Tongue (tissue), 2 donors: Measurements from ENCODE around the gene RUNX1. TPM values are rescaled to one million over a fixed set of nuclear protein-coding genes. Genes with fewer than 3 reads are reported as not detected.

Experiments
- DNase-seq: peaks from one replicate; pipeline ENCODE4 v3.0.0-alpha.2; 2015
- total RNA-seq: library from RNA; depleted of rRNA; stranded (reverse); fragments of >200 nt; gene quantifications from one replicate; pipeline ENCODE4 v1.2.3, GENCODE V29; 2014

The RUNX1 gene
- total RNA-seq, 1 donor from 2014 or later: 12.6 TPM

DNA sequence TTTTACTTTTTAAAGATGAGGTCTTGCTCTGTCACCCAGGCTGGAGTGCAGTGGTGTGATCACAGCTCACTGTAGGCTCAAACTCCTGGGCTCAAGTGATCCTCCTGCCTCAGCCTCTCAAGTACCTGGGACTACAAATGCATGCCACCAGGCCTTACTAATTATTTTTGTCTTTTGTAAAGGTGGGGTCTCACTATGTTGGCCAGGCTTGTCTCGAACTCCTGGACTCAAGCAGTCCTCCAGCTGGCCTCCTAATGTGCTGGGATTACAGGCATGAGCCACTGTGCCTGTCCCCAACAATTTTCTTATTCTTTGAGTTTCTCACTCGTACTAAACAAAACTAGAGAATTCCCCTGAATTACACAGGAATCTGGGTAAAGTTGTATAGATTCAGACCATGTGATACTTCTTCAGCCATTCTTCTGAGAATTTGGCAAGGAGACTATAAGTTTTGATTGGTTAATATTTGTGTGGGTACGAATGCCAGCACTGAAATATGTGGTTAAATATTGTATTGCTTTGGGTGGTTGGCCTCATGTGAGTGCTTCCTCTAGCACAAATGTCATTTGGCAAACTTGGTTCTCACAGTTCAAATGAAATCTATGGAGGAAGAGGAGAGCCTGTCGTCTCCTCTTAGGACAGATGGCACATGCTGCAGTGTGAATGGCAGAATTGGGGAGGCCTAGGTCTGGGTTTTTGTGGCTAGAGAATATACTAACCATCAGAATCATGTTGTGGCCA lies 104.9 kb downstream of the RUNX1 start:
- no peak for DNase-seq

DNA sequence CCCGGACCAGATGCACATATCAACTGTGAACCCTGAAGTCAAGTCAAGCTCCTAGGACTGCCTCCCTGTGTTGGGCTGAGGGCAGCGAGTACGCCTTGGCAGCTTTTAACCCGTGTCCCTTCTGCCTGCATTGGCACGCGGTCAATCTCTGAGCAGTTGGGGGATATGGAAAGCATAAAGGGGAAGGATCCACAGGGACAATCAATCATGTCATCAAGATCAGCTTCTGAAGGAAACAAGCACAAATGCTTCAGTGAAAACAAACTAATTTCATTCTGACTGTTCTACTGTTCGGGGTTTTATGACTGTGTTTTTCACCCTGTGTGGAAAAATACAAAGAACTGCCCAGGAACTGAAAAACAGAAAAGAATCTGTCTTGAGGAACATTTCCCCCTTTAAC lies 106.2 kb downstream of the RUNX1 start:
- DNase-seq: no peak

DNA sequence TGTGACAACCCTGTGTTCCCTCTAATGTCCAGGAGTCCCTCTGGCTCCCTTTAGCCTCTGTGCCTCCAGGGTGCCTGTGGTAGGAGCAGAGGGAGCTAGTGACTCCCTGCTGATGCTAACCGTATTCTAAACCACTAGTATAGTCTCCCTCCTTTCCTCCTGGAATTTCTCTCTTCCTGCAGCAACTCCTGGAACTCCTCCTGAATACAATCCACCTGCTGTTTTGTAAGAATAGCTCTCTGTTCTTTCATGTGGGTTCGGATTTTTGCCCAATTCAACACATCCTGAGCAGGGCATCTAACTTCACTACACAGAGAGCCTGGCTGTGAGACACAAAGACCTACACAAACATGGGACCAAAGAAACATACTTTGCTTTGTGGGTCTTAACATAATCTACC lies 107.9 kb downstream of the RUNX1 start:
- no peak for DNase-seq

DNA sequence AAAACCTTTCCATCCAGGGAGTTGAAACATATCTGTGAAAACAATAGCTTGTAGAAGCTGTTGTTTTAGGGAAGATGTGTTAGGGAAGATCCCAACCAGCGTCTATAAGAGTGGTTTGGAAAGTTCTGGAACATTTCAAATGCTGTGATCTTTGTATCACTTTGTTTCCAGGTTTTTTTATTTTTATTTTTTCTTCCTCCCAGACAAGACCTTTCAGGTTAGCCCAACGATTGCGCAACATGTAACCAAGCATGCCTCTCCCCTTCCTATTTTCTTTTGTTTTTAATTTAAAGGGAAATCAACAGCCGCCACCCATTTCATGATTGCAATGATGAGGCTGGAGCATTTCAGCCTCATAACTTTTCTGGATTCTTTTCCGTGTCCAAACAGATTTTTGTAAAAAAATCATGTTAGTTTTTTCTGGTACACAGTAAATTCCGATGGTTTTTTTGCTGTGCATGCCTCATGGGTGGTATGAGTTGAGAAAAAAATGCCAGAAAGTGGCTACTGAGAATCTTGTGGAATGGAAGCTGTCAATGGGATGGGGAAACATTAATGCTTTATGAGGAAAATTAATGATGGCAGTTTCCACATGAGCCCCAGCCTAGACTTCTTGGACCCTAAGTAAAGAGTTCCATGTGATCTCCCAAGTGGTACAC lies 109.3 kb downstream of the RUNX1 start:
- no peak for DNase-seq

DNA sequence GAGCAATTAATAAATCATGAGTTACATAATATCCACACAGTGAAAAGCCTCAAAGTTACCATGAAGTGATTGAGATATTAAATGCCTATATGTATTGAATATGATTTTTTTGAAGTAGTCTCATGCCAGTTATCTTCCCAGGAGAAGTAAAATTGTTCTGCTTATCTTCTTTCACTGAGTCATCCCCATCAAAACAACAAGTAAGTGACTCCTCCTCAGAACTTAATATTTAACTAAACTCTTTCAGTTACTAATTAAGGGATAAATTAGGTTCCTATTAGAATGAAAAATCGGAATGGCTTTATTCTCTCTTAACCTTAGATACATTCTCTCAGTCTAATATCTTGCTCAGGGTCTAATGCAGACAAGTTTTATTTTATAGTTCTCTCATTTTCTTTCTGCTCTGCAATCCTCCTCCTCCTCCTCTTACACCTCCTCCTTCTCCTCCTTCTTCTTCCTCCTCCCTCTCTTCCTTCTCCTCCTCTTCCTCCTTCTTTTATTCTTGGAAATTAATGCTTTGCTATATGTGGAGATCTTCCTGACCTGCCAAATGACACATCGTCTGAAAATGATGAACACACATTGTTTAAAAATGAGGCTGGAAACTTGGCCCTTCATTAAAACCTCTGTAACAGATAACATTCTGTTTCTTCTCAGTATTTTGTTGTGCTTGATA lies 110.9 kb downstream of the RUNX1 start:
- no peak for DNase-seq

DNA sequence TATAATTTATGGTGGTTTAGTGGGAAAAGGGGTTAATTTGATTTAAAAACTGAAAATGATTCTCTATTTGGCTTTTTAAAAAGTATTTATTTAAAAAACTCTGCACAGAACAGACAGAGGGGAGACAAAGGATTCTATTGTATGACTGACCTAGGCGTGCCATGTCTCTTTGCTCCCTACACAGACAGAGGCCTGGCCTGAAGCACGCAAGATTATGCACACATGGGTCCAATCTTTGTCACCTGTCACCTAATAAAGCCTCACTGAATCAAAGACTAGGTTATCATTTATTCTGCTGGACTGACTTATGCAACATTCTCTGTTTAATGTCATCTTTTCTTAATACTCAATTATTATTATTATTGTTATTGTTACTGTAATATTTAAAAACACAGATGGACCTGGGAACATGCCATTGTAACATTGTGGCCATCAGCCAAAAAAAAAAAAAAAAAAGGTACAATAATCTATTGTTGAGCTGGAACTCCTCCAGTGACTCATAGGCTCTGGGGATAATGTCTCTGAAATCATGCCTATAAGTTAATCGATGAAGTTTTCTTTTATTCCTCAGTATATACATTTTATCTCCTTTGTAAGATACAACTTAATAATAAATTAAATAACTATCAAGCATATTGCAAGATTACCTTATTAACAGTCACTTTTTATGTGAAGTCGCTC lies 112.1 kb downstream of the RUNX1 start:
- DNase-seq: no peak

DNA sequence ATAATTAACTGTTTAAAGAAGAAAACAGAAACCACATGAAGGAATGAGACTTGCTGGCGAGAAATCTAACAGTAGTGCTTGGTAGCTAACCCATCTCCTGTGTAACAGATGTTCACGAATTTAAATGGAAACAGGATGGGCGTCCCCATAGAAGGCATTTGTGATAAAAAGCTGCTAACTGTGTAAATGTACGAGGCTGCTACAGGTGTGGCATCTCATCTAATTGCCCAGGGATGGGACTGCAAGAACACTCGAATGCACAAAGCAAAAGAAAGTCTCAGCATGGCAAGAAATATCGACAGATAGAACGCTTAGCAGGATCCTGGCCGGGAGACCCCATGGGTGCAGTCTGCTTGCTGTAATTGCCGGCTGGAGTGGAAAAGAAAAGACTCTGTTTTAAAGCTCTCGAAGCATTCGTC lies 112.7 kb downstream of the RUNX1 start:
- peak; percentile 57 for DNase-seq

DNA sequence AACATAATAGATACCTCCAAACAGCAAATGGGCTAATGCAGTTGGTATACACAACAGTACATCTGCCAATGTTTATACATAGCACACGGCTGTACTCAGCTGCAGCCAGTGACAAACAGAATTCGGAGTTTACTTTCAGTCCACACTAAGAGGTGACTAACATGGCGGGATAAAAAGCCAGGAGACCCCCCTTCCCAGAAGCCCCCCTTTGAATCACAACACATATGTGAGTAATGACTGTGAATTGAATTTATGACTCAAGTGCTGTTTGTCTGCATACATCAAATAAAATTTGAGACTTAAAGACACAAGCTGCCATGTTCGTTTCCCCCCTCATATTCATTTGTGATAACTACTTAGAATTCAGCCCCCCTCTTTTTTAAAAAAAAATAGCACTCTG lies 113.2 kb downstream of the RUNX1 start:
- no peak for DNase-seq

DNA sequence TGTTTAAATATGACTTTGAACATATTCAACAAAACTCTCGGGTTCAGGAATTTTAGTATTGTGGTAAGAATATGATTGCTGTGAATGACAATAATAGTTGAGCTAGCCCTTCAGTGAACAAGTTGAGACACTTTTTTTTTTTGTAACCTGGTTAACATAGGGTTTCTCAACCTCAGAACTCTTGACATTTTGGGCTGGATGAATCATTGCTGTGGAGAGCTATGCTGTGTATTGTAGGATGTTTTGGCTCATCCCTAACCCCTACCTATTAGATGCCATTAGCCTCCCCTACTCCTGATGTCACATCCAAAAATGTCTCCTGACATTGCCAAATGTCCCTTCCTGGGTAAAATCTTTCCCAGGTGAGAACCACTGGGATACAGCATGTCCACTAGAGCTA lies 113.7 kb downstream of the RUNX1 start:
- no peak for DNase-seq

DNA sequence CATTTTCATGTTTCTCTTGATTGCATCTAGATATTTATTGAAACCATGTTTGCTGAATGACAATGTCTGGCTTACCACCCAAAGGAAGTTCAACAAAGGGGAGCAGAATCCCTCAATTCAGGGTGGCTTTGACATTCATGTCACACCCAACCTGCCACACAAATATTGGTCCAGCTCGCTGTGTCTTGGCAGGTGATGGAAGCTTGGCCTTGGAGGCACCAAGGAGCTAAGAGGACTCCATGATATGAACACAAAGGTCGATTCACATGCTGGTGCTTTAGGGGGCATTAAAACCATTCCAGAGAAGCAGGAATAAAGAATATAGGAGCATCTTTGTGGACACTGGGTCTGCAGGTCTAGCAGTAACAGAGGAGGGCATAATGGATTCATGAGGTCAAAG lies 114.8 kb downstream of the RUNX1 start:
- DNase-seq: no peak

DNA sequence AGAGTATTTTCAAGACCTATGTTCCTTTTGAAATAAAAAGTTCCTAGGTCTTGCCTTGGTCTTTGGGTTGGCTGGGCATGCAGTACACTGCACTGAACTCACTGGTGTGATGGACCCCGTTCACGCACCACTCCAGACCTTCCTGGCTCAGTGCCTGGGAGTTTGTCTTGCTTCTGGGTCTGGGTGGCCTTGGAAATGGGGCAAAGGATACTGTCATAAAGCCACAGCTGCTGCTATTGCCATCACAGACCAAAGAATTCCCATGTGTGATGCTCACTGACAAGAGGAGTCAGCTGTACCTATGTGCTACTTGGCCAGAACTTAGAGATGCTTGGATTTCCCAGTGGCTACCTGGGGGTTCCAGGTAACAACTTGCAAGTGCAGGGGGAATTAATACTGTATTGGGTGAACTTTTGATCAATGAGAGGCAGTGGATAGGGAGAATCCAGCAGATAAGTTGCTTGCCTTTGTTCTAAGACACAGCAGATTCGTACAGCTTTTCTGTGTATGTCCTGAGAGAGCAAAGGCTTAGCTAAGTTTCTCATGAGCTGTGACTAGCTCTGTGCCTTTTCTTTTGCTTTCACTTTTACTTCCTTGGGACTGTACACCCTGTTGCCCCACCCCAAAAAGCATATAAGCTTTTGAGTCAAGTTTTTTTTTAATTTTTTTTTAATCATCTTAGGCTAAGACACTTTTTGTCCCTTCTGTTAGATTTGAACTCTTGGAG lies 115.3 kb downstream of the RUNX1 start:
- no peak for DNase-seq

DNA sequence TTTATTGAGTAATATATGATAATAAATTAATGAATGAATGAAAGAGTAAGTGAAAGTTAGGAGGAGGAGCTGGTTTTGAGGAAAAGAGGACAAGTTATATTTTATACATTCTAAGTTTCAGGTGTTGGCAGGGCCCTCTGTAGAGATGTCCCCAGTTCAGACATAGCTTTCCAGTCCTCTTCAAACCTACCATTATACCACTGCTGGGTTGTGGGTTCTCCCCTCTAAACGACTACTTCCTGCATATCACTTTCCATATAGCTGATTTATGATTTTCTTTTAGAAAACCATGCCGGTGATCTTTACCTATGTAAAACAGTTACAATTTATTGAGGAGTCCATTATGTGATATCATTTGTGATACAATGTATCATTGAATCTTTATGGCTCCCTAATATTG lies 116.9 kb downstream of the RUNX1 start:
- no peak for DNase-seq

DNA sequence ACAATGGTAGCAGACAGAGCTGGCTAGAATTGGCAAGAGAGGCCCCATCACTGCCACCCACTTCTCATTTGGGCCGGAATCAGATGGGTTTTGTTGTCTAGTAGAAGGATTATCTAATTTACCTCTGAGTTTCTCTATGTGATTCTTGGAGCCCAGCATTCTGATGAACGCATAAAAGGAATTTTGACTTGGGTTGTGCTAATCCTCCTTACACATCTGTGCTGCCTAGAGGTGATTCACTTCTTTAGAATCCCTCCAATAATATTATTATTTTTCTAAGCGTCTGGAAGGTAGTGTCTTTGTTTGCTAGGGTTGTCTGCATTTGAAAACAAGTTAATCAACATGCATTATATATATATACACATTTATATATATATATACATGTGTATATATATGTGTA lies 118.1 kb downstream of the RUNX1 start:
- no peak for DNase-seq

DNA sequence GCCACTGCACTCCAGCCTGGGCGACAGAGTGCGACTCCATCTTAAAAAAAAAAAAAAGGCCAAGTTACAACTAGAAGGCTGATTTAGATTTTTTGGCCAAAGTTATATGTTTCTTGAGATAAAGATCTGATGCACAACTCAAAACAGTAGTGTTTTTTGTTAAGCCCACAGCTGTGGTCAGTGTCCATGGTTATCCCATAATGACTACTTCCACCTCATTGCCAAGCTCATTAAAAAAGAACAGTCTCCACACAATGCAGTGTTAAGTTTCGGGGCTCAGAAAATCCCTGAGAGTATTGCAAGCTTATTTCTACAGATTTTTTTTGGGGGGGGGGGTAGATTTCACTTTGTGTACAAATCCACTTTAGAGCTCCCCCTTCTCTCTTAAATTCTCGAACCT lies 120.5 kb downstream of the RUNX1 start:
- DNase-seq: no peak

DNA sequence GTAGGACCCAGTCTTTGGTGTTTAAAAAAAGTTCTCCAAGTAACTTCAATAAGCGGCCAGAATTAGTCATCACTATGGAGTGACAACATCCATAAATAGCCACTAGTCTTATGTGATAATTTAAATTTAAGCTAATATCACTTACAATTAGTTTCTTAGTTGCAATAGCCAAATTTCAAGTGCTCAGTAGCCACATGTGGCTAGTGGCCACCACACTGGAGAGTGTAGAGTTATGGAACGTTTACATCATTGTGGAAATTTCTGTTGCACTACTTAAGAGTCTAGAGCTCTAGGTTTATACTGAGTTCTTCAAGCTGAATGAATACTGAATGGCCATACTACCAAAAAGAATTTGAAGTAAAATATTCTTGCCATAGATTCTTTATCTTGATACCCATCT lies 121.1 kb downstream of the RUNX1 start:
- DNase-seq: no peak

DNA sequence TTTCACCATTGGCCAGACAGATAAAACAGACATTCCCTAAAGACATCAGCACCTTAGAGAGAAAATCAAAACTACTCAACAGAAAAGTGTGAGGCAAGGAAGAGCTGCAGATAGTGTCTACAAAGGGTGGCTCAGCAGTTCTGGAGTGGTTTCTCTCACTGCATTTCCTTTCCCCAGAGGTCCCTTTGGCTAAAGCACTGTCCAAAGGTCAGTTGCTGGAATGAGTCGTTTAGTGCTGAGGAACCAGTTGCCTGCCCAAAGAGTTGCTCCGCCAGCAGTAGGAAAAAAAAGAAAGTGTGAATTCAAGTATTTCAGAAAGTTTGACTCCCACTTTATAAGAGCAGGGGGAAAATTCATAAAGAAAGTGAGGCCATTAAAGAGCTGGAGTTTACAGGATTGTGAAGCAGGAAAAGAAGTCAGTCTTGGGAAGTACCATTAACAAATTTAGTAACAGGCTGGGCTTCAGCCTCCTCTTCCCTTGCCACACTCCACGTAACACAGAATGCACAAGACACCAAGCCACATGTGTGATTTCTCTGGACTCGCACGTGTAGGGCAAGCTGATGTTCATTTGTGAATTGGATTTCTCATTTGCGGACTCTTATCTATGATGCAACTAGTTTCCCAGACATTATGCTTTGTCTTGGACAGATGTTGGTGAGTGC lies 122.2 kb downstream of the RUNX1 start:
- no peak for DNase-seq

DNA sequence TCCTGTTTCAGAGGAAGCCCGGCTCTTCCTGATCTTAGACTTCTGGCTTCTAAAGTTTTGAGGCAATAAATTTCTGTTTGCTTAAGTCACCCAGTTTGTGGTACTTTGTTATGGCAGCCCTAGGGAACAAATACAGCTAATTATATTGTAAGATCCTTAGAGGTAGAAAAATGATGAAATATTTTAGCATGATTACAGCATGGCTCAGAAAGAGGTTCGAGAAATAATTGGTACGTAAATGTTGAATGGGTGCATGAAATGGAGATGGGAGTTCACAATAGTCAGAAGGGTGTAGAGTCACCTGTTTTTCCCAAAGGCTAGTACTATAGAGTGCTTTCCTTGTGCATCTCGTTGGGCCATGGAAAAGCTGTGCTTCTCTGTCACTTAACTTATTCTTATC lies 123.5 kb downstream of the RUNX1 start:
- no peak for DNase-seq

DNA sequence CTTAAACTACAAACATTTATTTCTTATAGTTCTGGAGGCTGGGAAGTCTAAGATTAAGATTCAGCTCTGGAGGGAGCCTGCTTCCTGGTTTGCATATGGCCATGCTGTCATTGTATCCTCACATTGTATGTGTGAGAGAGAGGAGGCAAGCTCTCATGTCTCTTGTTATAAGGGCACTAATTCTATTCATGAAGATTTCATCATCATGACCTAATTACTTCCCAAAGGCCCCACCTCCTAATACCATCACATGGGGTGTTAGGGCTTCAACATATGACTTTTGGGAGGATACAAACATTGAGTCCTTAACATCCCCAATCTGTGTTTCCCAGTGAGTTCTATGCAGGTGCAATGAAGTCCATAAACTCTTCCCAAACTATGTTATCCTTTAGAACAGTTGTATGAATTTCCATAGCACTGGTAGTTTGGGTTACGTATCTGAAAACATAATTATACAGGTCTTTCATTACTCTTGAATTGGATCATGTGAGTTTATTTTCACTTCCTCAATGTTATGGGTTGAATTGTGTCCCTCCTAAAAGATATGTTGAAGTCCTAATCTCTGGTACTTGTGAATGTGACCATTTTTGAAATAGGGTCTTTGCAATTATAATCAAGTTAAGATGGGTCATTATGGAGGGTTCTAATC lies 124.2 kb downstream of the RUNX1 start:
- DNase-seq: no peak

DNA sequence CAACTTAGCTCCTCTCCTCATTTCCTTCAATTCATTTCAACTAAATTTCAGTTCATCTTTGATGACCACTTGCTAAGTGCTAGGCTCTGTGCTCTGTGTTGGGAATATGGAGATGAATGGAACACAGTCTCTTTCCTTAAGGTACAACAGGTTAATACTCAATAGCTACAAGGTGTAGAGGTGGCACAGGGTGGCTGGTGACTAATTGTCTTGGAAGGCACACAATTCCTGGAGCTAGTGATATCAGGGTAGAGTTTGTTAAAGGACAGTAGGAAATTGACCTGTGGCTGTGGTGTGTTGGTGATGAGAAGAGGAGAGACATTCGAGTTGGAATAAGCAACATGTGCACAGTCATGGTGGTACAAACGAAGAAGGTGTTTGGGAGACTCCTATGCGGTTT lies 124.9 kb downstream of the RUNX1 start:
- DNase-seq: no peak

DNA sequence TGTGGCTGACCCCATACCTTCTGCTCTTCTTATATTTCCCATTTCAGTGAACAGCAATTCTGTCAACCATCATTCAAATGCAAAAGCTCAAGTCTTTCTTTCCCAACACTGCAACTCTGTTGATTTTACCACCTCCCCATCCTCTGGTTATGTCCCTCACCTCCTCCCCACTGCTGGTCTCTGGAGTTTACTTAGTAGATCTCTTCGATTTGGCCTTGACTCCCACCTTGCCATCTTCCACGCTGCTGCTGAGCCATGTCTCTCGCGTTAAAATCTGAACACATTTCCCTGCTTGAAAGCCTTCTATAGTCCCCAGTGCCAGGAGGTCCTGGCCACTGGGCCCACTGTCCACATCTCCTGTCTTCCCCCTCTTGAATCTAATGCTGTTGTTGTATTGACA lies 125.5 kb downstream of the RUNX1 start:
- no peak for DNase-seq

DNA sequence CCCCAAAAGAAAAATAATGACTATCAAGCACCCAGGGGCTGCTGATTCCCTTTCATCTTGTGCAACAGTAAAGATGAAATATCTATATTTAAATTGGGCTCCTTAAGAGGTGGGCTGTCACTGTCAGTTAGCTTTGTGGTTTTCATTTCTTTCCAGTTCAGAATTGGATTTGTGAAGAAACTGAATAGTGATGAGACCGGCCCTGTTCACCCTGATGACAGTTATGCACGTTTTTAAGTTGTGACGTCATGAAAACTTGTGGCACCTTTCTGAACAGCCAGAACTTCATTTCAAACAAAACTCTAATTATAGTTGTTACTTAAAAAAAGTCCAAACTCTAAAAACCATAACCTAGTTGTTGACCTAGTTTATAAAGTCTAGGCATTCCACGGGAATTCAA lies 125.9 kb downstream of the RUNX1 start:
- DNase-seq: no peak
